ENCODE results near the gene SERPINA12. TPM values are rescaled to one million over a fixed set of nuclear protein-coding genes. Genes with fewer than 3 reads are reported as not detected.

Gene SERPINA12, protein sequence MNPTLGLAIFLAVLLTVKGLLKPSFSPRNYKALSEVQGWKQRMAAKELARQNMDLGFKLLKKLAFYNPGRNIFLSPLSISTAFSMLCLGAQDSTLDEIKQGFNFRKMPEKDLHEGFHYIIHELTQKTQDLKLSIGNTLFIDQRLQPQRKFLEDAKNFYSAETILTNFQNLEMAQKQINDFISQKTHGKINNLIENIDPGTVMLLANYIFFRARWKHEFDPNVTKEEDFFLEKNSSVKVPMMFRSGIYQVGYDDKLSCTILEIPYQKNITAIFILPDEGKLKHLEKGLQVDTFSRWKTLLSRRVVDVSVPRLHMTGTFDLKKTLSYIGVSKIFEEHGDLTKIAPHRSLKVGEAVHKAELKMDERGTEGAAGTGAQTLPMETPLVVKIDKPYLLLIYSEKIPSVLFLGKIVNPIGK
- polyA plus RNA-seq (ENCODE audit: insufficient read length in 3 of 3) = under 1 TPM; 0.30 to 0.42 (median 0.33) TPM
- long read RNA-seq, donor 1 = 0 reads
- long read RNA-seq, donor 2 = 0 reads
- long read RNA-seq, donor 3 = 0 reads
- long read RNA-seq, donor 4 = 0 reads
- long read RNA-seq, donor 5 = 0 reads
- long read RNA-seq, donor 6 = 0 reads
- long read RNA-seq, donor 7 = 0 reads
- long read RNA-seq, donor 8 = 0 reads
- long read RNA-seq, donor 9 = 0 reads
- long read RNA-seq, donor 10 = 0 reads
- long read RNA-seq, donor 11 = 0 reads
- long read RNA-seq, donor 12 = 0 reads
- long read RNA-seq, donor 13 = 0 reads
- long read RNA-seq, donor 14 = 0 reads
- long read RNA-seq, donor 15 = 0 reads
- long read RNA-seq, donor 16 = 0 reads

DNA sequence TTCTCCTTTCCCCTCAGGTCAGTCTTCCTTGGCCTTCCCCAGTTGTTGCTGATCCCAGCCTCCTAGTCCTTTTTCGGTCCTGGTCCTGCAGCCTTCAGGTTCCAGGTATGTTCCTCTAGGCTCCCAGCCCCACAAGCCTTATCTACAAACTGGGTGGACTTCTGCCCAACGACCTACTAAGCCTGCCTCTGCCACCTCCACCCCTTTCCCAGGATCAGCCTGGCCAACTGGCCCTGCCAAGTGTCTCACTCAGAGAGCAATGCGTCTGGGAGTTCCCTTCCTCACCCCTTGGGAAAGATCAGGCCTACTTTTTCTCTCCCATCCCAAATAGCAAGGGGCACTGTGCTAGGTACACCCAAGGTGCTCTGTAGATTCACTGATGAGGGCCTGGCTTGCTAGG, at the start of gene SERPINA12:
TSS of gene SERPINA12 (minus strand) at position 114 of the 400 bp plus-strand sequence. CDS start 11,072 bp downstream, outside the sequence.
- no peak for DNase-seq (ENCODE audit: extremely low read depth in 1 of 11, low read depth in 9 of 11, low spot score in 4 of 11)

DNA sequence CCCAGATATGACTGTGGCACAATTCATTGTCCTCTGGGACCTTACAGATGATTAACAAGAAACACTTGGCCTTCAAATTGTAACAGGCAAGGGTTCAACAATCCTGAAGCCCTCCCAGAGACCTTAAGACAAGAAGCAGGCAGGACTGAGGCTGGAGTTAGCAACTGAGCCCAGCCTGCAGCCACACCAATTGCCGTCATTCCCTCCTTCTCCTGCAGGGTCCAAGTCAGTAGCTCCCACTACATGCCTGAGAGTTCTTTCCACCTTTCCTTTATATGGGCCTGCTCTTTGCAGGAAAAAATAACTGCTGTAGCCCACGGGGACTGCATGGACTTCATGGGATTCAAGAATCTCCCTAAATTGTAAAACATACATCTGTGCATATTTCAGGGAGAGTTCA, 49.6 kb upstream of the SERPINA12 start:
- no peak for DNase-seq (ENCODE audit: extremely low read depth in 1 of 11, low read depth in 9 of 11, low spot score in 4 of 11)

DNA sequence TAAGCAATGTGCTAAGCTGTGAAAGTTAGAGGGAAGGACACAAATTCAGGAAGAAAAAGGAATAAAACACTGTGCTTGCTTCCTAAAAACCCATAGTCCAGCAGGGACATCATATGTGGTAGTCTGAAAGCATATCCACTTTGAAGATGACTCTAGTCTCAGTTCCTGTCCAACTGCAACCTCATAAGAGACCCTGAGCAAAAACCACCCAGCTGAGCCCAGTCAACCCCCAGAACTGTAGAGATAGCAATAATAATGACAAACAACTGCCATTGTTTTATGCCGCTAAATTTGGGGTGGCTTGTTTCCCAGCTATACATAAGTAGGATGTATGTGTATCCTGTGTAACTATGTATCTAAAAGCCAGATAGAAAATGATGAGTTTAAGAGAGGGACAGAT, 48.1 kb upstream of the SERPINA12 start:
- DNase-seq (ENCODE audit: extremely low read depth in 1 of 11, low read depth in 9 of 11, low spot score in 4 of 11) = no peak

DNA sequence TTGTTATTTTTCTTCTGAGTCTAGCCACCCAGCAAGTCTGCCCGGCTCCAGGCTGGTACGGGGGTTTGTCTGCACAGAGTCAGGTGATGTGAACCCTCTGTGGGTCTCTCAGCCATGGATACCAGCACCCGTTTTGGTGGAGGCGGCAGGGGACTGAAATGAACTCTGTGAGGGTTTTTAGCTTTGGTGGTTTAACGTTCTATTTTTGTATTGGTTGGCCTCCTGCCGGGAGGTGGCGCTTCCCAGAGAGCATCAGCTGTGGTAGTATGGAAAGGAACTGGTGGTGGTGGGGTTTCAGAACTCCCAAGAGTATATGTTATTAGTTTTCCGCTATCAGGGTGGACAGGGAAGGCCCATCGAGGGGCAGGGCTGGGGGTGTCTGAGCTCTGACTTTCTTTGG, 46.7 kb upstream of the SERPINA12 start:
- no peak for DNase-seq (ENCODE audit: extremely low read depth in 1 of 11, low read depth in 9 of 11, low spot score in 4 of 11)

DNA sequence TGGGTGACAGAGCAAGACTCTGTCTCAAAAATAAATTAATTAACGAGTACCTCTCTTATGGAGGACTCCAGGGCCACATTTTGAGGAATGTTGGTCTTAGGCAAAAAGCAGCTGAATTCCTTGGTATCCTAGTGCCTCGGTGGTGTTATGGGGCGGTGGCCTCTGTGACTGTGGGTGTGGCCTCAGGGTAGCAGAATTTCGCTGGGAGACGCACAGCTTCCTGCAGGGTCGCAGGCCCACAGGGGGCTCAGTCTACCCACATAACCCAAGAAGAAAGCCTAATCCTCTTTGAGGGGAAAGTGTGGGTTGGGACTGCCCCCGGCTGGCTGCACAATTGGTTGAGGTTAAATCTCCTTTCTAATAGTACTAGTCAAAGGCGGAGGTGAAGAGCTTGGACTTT, 40.8 kb upstream of the SERPINA12 start:
- DNase-seq (ENCODE audit: extremely low read depth in 1 of 11, low read depth in 9 of 11, low spot score in 4 of 11) = no peak

DNA sequence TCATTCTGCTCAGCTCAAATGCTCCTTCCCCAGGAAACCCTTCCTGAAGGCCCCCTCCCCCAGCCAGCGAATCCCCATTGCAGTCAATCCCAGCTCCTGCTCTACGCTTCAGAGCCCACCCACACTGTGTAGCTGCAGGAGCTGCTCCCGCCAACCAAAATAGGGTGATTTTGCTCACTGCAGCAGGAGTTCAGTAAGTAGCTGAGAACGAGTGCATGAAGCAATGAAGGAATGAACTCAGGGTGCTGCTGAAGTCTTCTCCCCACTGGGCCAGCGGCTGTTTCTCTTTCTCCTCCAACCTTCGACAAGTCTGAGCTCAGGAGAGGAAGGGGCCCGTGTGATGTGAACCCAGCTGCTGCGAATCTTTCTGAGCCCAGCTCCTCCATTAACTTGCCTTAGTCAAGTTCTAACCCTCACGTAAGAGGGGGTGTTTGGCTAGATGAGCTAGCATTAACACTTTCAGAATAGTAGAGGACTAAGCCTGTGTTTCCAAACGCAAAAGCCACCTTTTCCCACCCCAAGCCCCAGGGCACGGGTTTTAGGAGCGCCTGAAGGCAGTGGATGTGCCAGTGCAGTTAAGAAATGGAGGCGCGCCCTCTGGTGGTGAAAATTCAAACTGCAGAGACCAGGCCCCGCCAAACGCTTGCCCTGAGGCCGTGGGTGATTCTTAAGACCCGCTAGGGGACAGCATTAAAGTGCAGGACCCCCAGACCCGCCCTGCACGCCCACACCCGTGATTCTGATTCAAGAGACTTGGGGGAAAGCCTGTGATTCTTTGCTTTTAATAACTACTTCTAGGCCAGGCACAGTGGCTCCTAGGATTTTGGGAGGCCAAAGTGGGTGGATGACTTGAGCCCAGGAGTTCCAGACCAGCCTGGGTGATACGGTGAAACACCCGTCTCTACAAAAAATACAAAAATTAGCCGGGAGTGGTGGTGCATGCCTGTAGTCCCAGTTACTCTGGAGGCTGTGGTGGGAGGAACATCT, 40.0 kb upstream of the SERPINA12 start:
- DNase-seq (ENCODE audit: extremely low read depth in 1 of 11, low read depth in 9 of 11, low spot score in 4 of 11) = peak in 6 of 11 donors; percentile 26 to 59 (median 33)

DNA sequence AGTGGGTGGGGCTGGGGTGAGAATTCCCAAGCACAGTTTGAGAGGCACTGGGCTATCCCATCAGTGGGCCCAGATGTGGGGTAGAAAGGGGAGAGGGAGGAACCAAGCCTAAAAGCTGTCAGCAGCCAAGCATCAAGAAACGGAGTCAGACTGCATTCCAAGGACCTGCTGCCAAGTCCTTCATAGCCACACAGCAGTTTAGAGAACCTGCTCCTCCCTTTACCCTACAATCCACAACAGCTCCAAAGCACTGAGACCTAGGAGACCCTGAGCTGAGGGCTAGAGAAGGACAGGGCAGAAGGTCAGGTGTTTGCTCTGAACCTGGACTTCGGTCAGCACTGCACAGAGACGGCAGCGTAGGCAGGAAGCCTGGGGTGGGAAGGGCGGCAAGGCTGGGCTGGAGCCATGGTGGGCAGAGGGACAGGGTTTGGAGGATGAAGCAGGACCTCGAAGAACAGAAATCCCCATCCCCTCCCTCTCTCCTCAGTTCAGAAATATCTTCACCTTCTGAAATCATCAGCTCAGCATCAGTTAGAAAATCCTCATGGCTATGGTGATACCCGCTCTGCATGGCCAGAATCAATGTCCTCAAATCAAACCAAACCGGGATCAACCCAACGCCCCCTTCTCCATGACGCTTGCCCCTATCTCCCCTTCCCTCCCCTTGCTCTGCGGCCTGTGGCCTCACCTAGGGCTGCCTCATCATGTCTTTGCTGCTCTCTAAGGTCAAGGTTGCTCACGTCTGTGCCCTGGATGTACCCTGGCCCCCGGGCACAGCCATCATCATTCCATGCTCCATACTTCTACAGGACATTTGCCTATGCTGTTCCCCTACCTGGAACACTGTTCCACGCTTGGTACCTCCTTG, 39.1 kb upstream of the SERPINA12 start:
- DNase-seq (ENCODE audit: extremely low read depth in 1 of 11, low read depth in 9 of 11, low spot score in 4 of 11) = no peak

DNA sequence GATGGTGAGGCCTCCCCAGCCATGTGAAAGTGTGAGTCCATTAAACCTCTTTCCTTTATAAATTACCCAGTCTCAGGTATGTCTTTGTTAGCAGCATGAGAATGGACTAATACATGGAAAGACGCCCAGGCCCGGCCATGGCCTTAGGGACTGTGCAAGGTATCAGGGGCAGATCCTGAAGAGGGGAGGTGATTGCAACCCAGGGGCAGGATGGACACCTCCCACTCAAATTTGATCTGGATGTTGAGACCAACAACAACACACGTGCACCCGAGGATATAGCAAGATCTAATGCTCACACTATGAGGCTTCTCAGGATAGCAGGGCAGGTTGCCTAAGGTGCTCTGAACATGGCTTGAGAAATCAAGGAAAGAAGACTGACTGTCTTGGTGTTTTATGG, 38.5 kb upstream of the SERPINA12 start:
- DNase-seq (ENCODE audit: extremely low read depth in 1 of 11, low read depth in 9 of 11, low spot score in 4 of 11) = no peak

DNA sequence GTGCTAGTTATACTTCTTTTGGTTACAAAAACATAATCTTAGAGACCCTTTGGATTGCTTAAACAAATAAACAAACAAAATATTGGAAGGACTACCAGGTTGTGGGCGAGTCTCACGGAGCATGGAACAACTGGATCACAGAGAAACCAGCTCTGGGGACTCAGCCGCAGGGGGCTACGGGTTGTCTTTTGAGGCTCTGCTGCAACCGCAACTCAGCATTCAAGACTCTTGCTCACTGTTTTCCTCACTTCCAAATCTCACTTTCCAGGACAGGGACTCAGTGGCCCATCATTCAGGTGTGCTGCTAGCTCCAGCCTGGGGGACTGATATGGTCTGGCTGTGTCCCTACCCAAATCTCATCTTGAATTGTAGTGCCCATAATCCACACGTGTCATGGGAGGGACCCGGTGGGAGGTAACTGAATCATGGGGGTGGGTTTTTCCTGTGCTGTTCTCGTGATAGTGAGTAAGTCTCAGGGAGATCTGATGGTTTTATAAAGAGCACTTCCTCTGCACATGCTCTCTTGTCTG, 37.9 kb upstream of the SERPINA12 start:
- DNase-seq (ENCODE audit: extremely low read depth in 1 of 11, low read depth in 9 of 11, low spot score in 4 of 11) = no peak

DNA sequence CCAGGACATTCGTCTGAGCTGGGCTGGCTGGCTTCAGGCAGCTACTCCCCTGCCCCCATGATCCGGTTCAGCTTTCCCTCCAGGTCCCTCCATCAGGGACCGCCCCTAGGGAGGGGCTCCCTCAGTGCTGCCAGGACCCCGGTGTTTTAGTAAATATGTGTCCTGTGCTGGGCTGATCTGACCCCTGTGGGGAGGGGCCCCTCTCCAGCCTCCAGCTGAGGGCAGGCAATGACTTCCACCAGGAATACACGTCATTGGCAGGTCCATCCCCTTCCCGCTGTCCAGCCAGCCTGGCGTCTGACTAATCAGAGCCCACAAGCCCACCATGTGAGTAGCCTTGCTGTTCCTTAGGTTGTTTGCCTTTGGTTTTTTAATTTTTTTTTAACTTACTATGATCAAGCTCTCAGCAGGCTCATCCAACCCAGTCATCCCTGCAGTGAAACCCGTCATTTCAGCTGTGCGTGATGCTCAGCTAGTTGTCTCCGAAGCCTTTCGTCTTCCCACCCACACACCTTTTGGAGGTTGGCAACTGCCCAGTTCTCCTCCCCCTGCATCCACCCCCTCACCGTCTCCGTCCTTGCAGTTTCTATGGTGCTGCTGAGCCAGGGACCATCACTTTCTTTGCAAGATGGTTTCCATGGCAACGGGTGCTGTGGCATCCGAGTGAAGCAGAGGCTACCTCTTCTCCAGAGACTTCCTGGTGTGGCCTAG, 36.0 kb upstream of the SERPINA12 start:
- no peak for DNase-seq (ENCODE audit: extremely low read depth in 1 of 11, low read depth in 9 of 11, low spot score in 4 of 11)

DNA sequence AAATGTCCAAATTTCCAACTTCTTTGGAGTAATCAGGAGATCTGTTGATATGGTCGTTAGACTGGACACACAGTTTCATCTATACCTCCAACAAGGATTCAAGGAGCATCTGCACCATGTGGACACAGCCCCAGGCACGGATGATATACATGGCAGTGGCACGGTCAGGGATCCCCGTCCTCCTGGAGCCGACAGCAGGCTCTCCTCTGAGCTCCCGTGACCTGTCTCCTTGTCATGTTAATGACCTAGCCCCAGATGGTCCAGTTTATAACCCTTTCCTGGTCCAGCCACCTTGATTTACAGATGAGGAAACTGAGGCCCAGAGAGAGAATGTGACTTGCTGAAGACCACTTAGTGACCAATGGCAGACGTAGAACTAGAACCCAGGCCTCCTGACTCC, 35.5 kb upstream of the SERPINA12 start:
- no peak for DNase-seq (ENCODE audit: extremely low read depth in 1 of 11, low read depth in 9 of 11, low spot score in 4 of 11)

DNA sequence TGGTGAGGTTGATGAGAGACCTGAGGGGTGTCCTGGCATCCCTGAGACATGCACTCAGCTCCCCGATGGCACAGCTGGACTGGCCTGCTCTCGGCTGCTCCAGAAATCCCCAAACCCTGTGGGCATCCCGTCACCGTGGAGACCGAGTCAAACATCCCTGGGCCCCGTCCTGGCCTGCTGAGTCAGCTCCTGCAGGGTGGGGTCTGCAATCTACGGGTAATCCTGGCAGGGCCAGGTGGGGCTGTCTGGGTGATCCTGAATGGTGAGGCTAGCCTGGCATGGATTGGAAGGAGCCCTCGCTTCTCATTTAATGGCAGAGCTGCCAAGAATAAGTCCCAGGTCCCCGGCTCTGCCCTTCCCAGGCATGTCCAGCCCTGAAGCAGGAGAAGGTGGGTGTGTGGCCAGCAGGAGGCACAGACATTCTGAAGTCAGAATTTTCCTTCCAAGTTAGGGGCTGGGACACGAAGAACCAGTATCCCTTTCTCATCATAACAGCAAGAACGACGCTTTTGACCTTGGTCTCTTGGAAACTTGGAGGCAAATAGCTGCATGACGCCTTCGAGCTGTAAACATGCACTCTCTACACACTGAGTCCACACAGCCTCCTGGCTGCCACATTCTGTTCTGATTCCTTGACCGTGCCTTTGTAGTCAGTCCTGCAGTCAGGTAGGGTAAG, 34.3 kb upstream of the SERPINA12 start:
- no peak for DNase-seq (ENCODE audit: extremely low read depth in 1 of 11, low read depth in 9 of 11, low spot score in 4 of 11)

DNA sequence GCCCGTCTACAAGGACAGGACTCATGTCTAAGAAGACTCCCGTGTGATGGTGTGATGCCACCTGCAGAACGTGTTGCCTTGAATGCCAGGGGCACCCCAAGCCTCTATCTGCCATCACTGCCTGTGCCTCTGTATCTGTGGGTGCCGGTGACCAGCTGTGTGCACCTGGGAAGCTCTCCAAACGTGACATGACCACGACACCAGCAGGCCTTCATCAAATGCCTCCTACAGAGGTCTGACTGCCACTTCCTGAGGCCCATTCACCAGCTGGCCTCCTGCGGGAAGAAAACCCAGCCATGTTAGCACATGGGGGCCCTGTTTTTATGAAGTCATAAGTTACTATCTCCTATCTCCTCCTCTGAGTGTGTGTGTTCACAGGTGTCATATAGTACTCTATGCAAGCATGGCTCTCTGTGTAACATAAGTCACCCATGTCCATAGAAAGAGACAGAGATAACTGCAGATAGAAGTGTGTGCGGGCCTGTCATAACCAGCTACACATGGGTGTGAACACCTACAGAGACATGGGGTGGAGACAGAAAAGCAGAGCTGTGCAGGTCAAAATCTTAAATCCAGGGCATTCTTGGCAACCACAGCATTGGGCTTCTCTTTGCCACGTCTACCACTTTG, 33.7 kb upstream of the SERPINA12 start:
- no peak for DNase-seq (ENCODE audit: extremely low read depth in 1 of 11, low read depth in 9 of 11, low spot score in 4 of 11)

DNA sequence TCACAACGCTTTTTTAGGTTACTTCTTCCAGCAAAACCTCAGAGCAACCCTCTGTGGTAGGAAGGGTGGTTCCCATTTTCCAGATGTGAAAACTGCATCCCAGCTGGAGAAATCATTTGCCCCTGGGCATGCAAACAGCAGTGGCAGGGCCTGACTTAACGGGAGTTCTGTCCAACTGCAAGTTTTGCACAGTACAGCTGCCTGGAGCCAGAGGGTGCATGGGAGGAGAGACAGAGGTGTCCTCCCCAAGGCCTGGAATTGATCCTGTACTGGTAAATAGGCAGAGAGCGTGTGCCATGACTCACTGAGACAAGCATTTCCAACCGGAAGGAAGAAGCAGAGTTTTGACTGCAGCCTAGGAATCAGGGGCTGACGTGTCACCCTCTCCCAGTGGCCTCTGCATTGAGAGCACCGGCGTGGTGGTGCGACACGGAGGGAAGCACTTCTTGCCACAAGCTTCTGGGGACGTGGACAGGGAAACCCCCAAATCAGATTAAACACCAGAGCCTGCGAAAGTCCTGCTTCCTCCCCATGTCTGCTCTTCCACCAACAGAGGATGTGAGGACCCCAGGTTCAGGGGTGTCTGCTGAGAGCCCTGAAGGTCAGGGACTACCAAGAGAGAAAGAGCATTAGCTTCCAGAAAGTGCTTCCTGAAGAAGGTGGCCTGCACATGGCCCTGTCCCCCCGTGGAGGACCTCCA, 33.0 kb upstream of the SERPINA12 start:
- DNase-seq (ENCODE audit: extremely low read depth in 1 of 11, low read depth in 9 of 11, low spot score in 4 of 11) = no peak

DNA sequence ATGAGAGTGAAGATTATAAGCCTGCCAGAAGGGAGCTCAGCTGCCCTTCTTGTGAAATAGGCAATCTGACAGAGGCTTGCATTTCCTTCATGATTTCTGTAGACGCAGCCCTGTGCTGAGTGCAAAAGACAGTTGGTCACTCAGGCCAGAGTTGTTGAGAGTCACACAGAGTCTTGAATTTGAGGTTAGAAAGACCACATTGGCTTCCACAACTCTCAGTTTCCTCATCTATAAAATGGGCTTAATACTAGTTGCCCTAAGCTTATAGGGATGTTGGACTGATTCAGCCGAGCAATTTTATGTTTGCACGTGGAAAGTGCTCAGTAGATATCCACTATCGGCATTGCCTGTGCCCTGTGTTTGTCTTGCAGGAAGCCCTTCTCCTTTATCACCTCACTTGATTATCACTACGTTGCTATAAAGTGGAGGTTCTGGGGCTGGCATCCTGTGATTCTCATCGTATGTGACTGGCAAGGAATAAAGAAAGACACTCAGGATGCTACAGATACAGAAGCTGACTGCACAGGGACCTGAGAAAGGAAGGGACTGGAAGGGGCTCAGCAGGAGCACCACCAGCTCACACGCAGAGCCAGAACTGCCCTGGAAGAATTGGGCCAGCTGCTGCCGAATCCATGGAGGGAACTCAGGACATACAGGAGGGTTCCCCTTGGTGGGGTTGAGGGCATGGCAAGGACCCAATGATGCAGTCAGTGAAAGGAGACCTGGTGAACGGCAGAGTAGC, 32.1 kb upstream of the SERPINA12 start:
- DNase-seq (ENCODE audit: extremely low read depth in 1 of 11, low read depth in 9 of 11, low spot score in 4 of 11) = no peak
